C4-2B (cell line): ENCODE data around the gene KLHDC1.
"Not testable (repeated sequence)": the region's sequence is repeated elsewhere in the genome, so short reads cannot be mapped to it uniquely, and the experiment has no call there.

ENCODE experiments used
- H3K27ac ChIP-seq: fragments of 450-650 bp; 2 replicates; pipeline ENCODE4 v1.5.1; 2017
- CTCF ChIP-seq: fragments of 450-650 bp; conservative IDR thresholded peaks from 2 replicates; pipeline ENCODE4 v1.5.1; 2017; ENCODE audit warnings: mild to moderate bottlenecking
- ZFX ChIP-seq: fragments of 450-650 bp; IDR thresholded peaks from 2 replicates; pipeline ENCODE4 v1.6.1; 2017

Gene KLHDC1

DNA sequence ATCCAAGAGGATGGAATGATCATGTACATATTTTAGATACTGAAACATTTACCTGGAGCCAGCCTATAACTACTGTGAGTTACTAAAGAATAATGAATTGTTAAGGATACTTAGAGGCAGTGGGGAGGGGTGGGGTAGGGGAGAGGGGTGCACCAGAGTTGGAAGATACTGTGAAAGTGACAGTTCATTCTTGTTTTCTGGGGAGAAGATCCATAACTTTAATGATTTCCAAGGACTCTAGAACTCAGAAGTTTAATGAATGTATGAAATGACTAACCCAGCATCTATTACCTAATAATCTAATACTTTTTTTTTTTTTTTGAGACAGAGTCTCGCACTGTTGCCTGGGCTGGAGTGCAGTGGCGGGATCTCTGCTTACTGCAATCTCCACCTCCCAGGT, 85.5 kb downstream of the KLHDC1 start:
- TF ChIP-seq ZFX = no peak
- TF ChIP-seq CTCF = no peak
- H3K27ac ChIP-seq = no peak overlapping the region

DNA sequence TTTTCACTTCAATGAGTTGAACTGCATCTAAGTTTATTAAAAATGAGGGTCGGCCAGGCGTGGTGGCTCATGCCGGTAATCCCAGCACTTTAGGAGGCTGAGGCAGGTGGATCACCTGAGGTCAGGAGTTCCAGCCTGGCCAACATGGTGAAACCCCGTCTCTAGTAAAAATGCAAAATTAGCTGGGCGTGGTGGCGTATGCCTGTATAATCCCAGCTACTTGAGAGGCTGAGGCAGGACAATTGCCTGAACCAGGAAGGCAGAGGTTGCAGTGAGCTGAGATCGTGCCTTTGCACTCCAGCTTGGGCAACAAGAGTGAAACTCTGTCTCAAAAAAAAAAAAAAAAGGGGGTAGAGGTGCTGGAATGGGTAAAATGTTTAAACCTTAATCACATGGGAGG, 88.1 kb downstream of the KLHDC1 start:
- not testable (repeated sequence) for H3K27ac ChIP-seq

GRCh38 chr14:49783394-49784014, 90.6 kb downstream of the KLHDC1 start:
- TF ChIP-seq ZFX (no peak), CTCF (no peak)
- H3K27ac ChIP-seq = no peak overlapping the region

- no peak overlapping the region for H3K27ac ChIP-seq
- no peak for TF ChIP-seq ZFX
- TF ChIP-seq CTCF = no peak
These were observed 93.4 kb downstream of the KLHDC1 start for GRCh38 chr14:49786315-49786714.

DNA sequence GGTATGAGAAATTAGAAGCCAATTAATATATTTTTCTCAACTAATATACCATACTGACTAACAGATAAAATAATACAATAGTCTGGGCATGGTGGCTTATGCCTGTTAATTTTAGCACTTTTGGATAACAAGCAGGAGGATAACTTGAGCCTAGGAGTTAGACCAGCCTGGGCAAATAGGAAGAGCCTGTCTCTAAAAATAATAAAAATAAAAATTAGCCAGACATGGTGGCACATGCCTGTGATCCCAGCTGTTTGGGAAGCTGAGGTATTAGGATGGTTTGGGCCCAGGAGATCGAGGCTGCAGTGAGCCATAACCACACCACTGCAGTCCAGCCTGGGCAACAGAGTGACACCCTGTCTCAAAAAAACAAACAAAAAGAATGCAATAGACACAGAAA, 99.7 kb downstream of the KLHDC1 start:
- no peak for TF ChIP-seq ZFX
- no peak for TF ChIP-seq CTCF
- no peak overlapping the region for H3K27ac ChIP-seq

- TF ChIP-seq ZFX (no peak), CTCF (no peak)
- no peak overlapping the region for H3K27ac ChIP-seq
These were observed 103.1 kb downstream of the KLHDC1 start for GRCh38 chr14:49796025-49796424.
